Endothelial cell of umbilical vein (primary cell): ENCODE results near the gene SUOX. TPM values are rescaled to one million over a fixed set of nuclear protein-coding genes. Genes with fewer than 3 reads are reported as not detected.
A peak's percentile ranks its signal among the peaks of the same experiment; 100 is the strongest.

ENCODE experiments used
- BruUV-seq: library from RNA; stranded (reverse); fragments of 400-500 nt; replicated peaks from 2 replicates; lab custom pipeline; 2021; lab: Mats Ljungman, UMichigan
- CTCF ChIA-PET: fragments of 300-600, 350-600 bp; sonication (Branson Sonifier 250); formaldehyde crosslinking; loops from one replicate; lab custom pipeline; 2021; ENCODE audit warnings: antibody characterized with exemption, inconsistent platforms; lab: Charles Lee
- POLR2A ChIA-PET: fragments of 300-600, 350-600 bp; sonication (Branson Sonifier 250); formaldehyde crosslinking; loops from one replicate; lab custom pipeline; 2021; ENCODE audit warnings: antibody characterized with exemption, inconsistent platforms; lab: Charles Lee
- DNase-seq: peaks from one replicate; pipeline ENCODE4 v3.0.0-alpha.2; 2011; ENCODE audit warnings: low read depth, low spot score
- FAIRE-seq: peaks from 2 replicates; lab custom pipeline; 2011; peaks lifted over from hg19 to GRCh38; lab: Jason Lieb, UNC
- H2AFZ ChIP-seq: 2 replicates; pipeline ENCODE4 v1.6.0; 2012; ENCODE audit warnings: low read depth, low read length, control low read depth, inconsistent platforms
- H3K27ac ChIP-seq: 2 replicates; pipeline ENCODE4 v1.5.1; 2011; ENCODE audit warnings: low read depth, mild to moderate bottlenecking, control low read depth, low read length, moderate library complexity; ENCODE audit not compliant: insufficient read depth
- H3K27me3 ChIP-seq, 2 experiments: 2 replicates each; pipeline versions ENCODE4 v1.6.0 to v1.6.1; 2011; ENCODE audit warnings: low read length in 2 of 2, mixed read lengths in 1 of 2; ENCODE audit not compliant: control insufficient read depth in 2 of 2, insufficient read depth in 2 of 2
- H3K36me3 ChIP-seq, 2 experiments: 2 replicates in 1 of 2; 3 replicates in 1 of 2; pipeline ENCODE4 v1.5.1; 2011; ENCODE audit warnings: low read length in 2 of 2, mild to moderate bottlenecking in 1 of 2, moderate library complexity in 1 of 2; ENCODE audit not compliant: control insufficient read depth in 2 of 2, insufficient read depth in 2 of 2; ENCODE audit errors: extremely low read depth in 1 of 2
- H3K4me1 ChIP-seq: 3 replicates; pipeline ENCODE4 v1.5.1; 2011; ENCODE audit warnings: mild to moderate bottlenecking, low read length; ENCODE audit not compliant: control insufficient read depth, insufficient read depth; ENCODE audit errors: extremely low read depth
- H3K4me2 ChIP-seq: 2 replicates; pipeline ENCODE4 v1.6.1; 2011; ENCODE audit warnings: low read length, control low read depth, mixed read lengths; ENCODE audit not compliant: insufficient read depth
- H3K4me3 ChIP-seq, 3 experiments: fragments of 200-600 bp in 1 of 3; sonication (generic), shearing (Covaris generic) in 1 of 3; replicated peaks in 1 of 3; 2 replicates each; pipeline ENCODE4 v1.5.1; 2011 to 2016; ENCODE audit warnings: control low read depth in 3 of 3, low read length in 3 of 3, mild to moderate bottlenecking in 2 of 3, inconsistent platforms in 1 of 3, low read depth in 1 of 3, moderate library complexity in 1 of 3; ENCODE audit not compliant: insufficient read depth in 1 of 3
- H3K79me2 ChIP-seq: 2 replicates; pipeline ENCODE4 v1.6.0; 2012; ENCODE audit warnings: low read length, inconsistent platforms; ENCODE audit not compliant: control insufficient read depth, insufficient read depth
- H3K9ac ChIP-seq: replicated peaks from 2 replicates; pipeline ENCODE3; 2011; ENCODE audit warnings: low read length, control low read depth; ENCODE audit not compliant: insufficient read depth; ENCODE audit errors: extremely low read depth
- H3K9me1 ChIP-seq: replicated peaks from 3 replicates; pipeline ENCODE4 v1.6.0; 2011; ENCODE audit warnings: mild to moderate bottlenecking, low read length; ENCODE audit not compliant: control insufficient read depth, insufficient read depth; ENCODE audit errors: extremely low read depth
- H3K9me3 ChIP-seq: replicated peaks from 2 replicates; pipeline ENCODE4 v1.5.1; 2012; ENCODE audit warnings: low read length, inconsistent platforms; ENCODE audit not compliant: control insufficient read depth, insufficient read depth
- H4K20me1 ChIP-seq: replicated peaks from 2 replicates; pipeline ENCODE3; 2011; ENCODE audit warnings: mild to moderate bottlenecking, low read length; ENCODE audit not compliant: control insufficient read depth, insufficient read depth; ENCODE audit errors: extremely low read depth
- CTCF ChIP-seq, 2 donors: IDR thresholded peaks; 1 replicate in 1 of 2; 2 replicates in 1 of 2; pipeline ENCODE4 v1.5.1; 2011; ENCODE audit warnings: low read length in 2 of 2, mild to moderate bottlenecking in 2 of 2, moderate library complexity in 2 of 2, control low read depth in 1 of 2, inconsistent platforms in 1 of 2, low read depth in 1 of 2; ENCODE audit not compliant: insufficient read depth in 1 of 2; ENCODE audit errors: extremely low read depth in 1 of 2
- JUN ChIP-seq: IDR thresholded peaks from 2 replicates; pipeline ENCODE4 v1.6.1; 2011; ENCODE audit warnings: borderline replicate concordance, low read depth; ENCODE audit not compliant: insufficient read length, insufficient read depth
- POLR2A ChIP-seq: IDR thresholded peaks from 2 replicates; pipeline ENCODE4 v1.6.1; 2012; ENCODE audit warnings: low read depth, mild to moderate bottlenecking, control low read depth, low read length
- POLR2AphosphoS5 ChIP-seq: IDR thresholded peaks from 2 replicates; pipeline ENCODE4 v1.6.1; 2012; ENCODE audit warnings: low read depth, mild to moderate bottlenecking, control low read depth, low read length, moderate library complexity; ENCODE audit not compliant: insufficient read depth
- dilution Hi-C: fragments of 300-500 bp; cut with MboI; formaldehyde crosslinking; loops from one replicate; pipeline ENCODE4 v1.15.0; 2019; ENCODE audit warnings: low sequenced_read_pairs; ENCODE audit not compliant: extremely low pct_ligation_motif_present
- intact Hi-C: fragments of 100-400 bp; cut with micrococcal nuclease; formaldehyde crosslinking; loops from one replicate; pipeline ENCODE4 v1.10.0; 2022
- polyA plus RNA-seq, 4 experiments: library from polyadenylated mRNA; depleted of rRNA in 3 of 4; stranded (reverse) in 3 of 4; unstranded in 1 of 4; fragments of >200 nt; gene quantifications; 2 replicates each; pipeline versions ENCODE4 v1.2.1 to v1.2.3, GENCODE V29; 2011 to 2012; ENCODE audit warnings: missing spikeins in 1 of 4
- total RNA-seq: library from RNA; stranded (reverse); gene quantifications from 2 replicates; pipeline ENCODE4 v1.2.3, GENCODE V29; 2021

Gene SUOX
- total and polyA plus RNA-seq, 2 donors (not counting 3 experiments of a cell fraction or from before 2014, with no cell fraction given) = 24.3 to 31.4 TPM

GRCh38 chr12:56020423-56021184 lies 23.5 kb downstream of the SUOX start, which contains the start of gene IKZF4:
Gene IKZF4 (plus strand): TSS chr12:56021043. CDS start chr12:56021494, 451 bp downstream.
- H2AFZ ChIP-seq = peak within 1 kb of the TSS; percentile 46
- H4K20me1 ChIP-seq = no peaks in the 10 kb centered on the region
- CTCF ChIA-PET = interaction anchor here (0.8 to 1.4 kb wide), 2 partner anchors 9 to 282 kb away, joined by 3 read pairs; no protein-coding TSS in a partner anchor
- H3K36me3 ChIP-seq = no peaks in the 10 kb centered on the region
- BruUV-seq = no TSS peak
- TF ChIP-seq JUN (no peak), POLR2A (no peak), POLR2AphosphoS5 (no peak), CTCF (IDR thresholded peaks at IDR 0.05; ENCODE audit: extremely low read depth in 1 of 2, insufficient read depth in 1 of 2, low read depth in 1 of 2, low read length in 2 of 2) (no peak)
- H3K9me3 ChIP-seq = no peaks in the 10 kb centered on the region
- H3K79me2 ChIP-seq = no peaks in the 10 kb centered on the region
- H3K9ac ChIP-seq = no peak within 1 kb of the TSS
- H3K4me3 ChIP-seq = peak within 1 kb of the TSS in 1 of 3 experiments; percentile 10
- H3K27me3 ChIP-seq = no peaks in the 10 kb centered on the region
- dilution Hi-C loops (no loop called here), intact Hi-C loops (no loop called here)
- no peak within 1 kb of the TSS for H3K4me2 ChIP-seq
- H3K9me1 ChIP-seq = no peaks in the 10 kb centered on the region
- DNase-seq (no peak), FAIRE-seq (no peak)
- no peak within 1 kb of the TSS for H3K27ac ChIP-seq
- H3K4me1 ChIP-seq = no peaks in the 10 kb centered on the region
- POLR2A ChIA-PET = interaction anchor here (0.7 kb wide), 1 partner anchor 11 kb away, joined by 4 read pairs; no protein-coding TSS in a partner anchor
